ENCODE data around the gene CBX4. TPM values are rescaled to one million over a fixed set of nuclear protein-coding genes. Genes with fewer than 3 reads are reported as not detected.

CBX4 gene
- total RNA-seq, 2 experiments from 2014 or later: 98.9 to 110 TPM

GRCh38 chr17:79802736-79803420, 36.4 kb downstream of the CBX4 start:
- TF ChIP-seq EZH2phosphoT487 (IDR thresholded peaks at IDR 0.05; ENCODE audit: borderline replicate concordance, low read depth, low read length) (no peak), CTCF (conservative IDR thresholded peaks at IDR 0.05; ENCODE audit: low read length) (no peak)
- no TSS peak for BruUV-seq (replicated peaks)
- intact Hi-C loops (cut with micrococcal nuclease; ENCODE audit: unreplicated experiment): no loop called here
- no peaks in the 10 kb centered on the region for H3K79me2 ChIP-seq (ENCODE audit: insufficient read depth, low read depth, low read length)
- no peak overlapping the region for H2AFZ ChIP-seq (ENCODE audit: low read length)
- H3K4me1 ChIP-seq (ENCODE audit: insufficient read depth, low read length, poor library complexity, severe bottlenecking): peaks cover 43% of the 10 kb centered on the region
- ChIA-PET POLR2A (interaction anchor here (0.7 kb wide), 1 partner anchor 28 kb away, joined by 4 read pairs; no protein-coding TSS in a partner anchor), CTCF (ENCODE audit: unreplicated experiment) (no interaction called here)
- H3K4me3 ChIP-seq (ENCODE audit: low read depth, low read length, poor library complexity, severe bottlenecking): no peak overlapping the region
- H3K27ac ChIP-seq (ENCODE audit: low read depth, low read length, poor library complexity, severe bottlenecking): no peak overlapping the region
- H3K36me3 ChIP-seq (ENCODE audit: insufficient read depth, low read length): no peaks in the 10 kb centered on the region
- H3K9me2 ChIP-seq (ENCODE audit: insufficient read depth, low read length): no peaks in the 10 kb centered on the region
- H4K20me1 ChIP-seq (ENCODE audit: insufficient read depth, low read length): 0 out of 2 replicates have a peak, but pooled peaks cover 4% of the 10 kb centered on the region
- DNase-seq (ENCODE audit: low spot score): no peak
- H3K4me2 ChIP-seq (ENCODE audit: low read length): no peak overlapping the region
- H3K9me3 ChIP-seq (ENCODE audit: low read length): no peaks in the 10 kb centered on the region

GRCh38 chr17:79802039-79802735, 37.1 kb downstream of the CBX4 start:
- Histone ChIP-seq H3K9me3 (ENCODE audit: low read length) (no peaks in the 10 kb centered on the region), H3K27ac (ENCODE audit: low read depth, low read length, poor library complexity, severe bottlenecking) (no peak overlapping the region), H3K4me3 (ENCODE audit: low read depth, low read length, poor library complexity, severe bottlenecking) (no peak overlapping the region), H4K20me1 (ENCODE audit: insufficient read depth, low read length) (0 out of 2 replicates have a peak, but pooled peaks cover 4% of the 10 kb centered on the region), H3K9me2 (ENCODE audit: insufficient read depth, low read length) (no peaks in the 10 kb centered on the region), H3K4me2 (ENCODE audit: low read length) (no peak overlapping the region), H3K36me3 (ENCODE audit: insufficient read depth, low read length) (no peaks in the 10 kb centered on the region), H2AFZ (ENCODE audit: low read length) (no peak overlapping the region), H3K4me1 (ENCODE audit: insufficient read depth, low read length, poor library complexity, severe bottlenecking) (peaks cover 45% of the 10 kb centered on the region), H3K79me2 (ENCODE audit: insufficient read depth, low read depth, low read length) (no peaks in the 10 kb centered on the region)
- BruUV-seq (replicated peaks): no TSS peak
- DNase-seq (ENCODE audit: low spot score): no peak
- CTCF ChIA-PET (ENCODE audit: unreplicated experiment): no interaction called here
- intact Hi-C loops (cut with micrococcal nuclease; ENCODE audit: unreplicated experiment): no loop called here
- no peak for TF ChIP-seq CTCF (conservative IDR thresholded peaks at IDR 0.05; ENCODE audit: low read length)
- no peak; the same call in 1 of the 2 replicates for TF ChIP-seq EZH2phosphoT487 (IDR thresholded peaks at IDR 0.05; ENCODE audit: borderline replicate concordance, low read depth, low read length)
- POLR2A ChIA-PET: interaction anchor here (0.7 kb wide), 1 partner anchor 27 kb away, joined by 4 read pairs; no protein-coding TSS in a partner anchor

Measured in OCI-LY7 (cell line).